Esophagus muscularis mucosa (tissue), 4 donors: ENCODE data around the gene RBBP6. TPM values are rescaled to one million over a fixed set of nuclear protein-coding genes. Genes with fewer than 3 reads are reported as not detected.

Source experiments
- DNase-seq: peaks from one replicate; pipeline ENCODE4 v3.0.0-alpha.2; 2017; ENCODE audit errors: extremely low spot score
- H3K27ac ChIP-seq, 4 donors: fragments of 200-600 bp; sonication (generic); replicated peaks in 1 of 4; 1 replicate in 3 of 4; 2 replicates in 1 of 4; pipeline ENCODE4 v1.5.1; 2016 to 2019; ENCODE audit warnings: mild to moderate bottlenecking in 1 of 4
- H3K27me3 ChIP-seq, 4 donors: fragments of 200-600 bp; sonication (generic); one replicate each; pipeline versions ENCODE4 v1.5.1 to v1.6.0; 2016 to 2019
- H3K36me3 ChIP-seq, 4 donors: fragments of 200-600 bp; sonication (generic); one replicate each; pipeline ENCODE4 v1.5.1; 2016 to 2019
- H3K4me1 ChIP-seq, 4 donors: fragments of 200-600 bp; sonication (generic); one replicate each; pipeline ENCODE4 v1.5.1; 2016 to 2019
- H3K4me3 ChIP-seq, 4 donors: fragments of 200-600 bp; sonication (generic); 1 replicate in 2 of 4; 2 replicates in 2 of 4; pipeline ENCODE4 v1.5.1; 2016 to 2019; ENCODE audit warnings: mild to moderate bottlenecking in 4 of 4, moderate library complexity in 1 of 4
- H3K9me3 ChIP-seq, 4 donors: fragments of 200-600 bp; sonication (generic); 1 replicate in 3 of 4; 2 replicates in 1 of 4; pipeline ENCODE4 v1.5.1; 2016 to 2019
- EP300 ChIP-seq: sonication (generic); formaldehyde crosslinking; IDR thresholded peaks from one replicate; pipeline ENCODE4 v1.6.1; 2017; ENCODE audit warnings: antibody characterized with exemption
- POLR2A ChIP-seq: fragments of 450-650 bp; IDR thresholded peaks from one replicate; pipeline ENCODE4 v1.6.1; 2017; ENCODE audit warnings: antibody characterized with exemption, moderate library complexity, mild to moderate bottlenecking, low read depth
- POLR2AphosphoS5 ChIP-seq, 2 donors: sonication (generic); formaldehyde crosslinking; IDR thresholded peaks; one replicate each; pipeline ENCODE4 v1.6.1; 2017; ENCODE audit warnings: antibody characterized with exemption in 2 of 2
- WGBS: methylation state at CpG from one replicate; pipeline ENCODE4 v1.1.5; 2018; 5-methylcytosine and 5-hydroxymethylcytosine counted together
- intact Hi-C: fragments of 100-400 bp; cut with DNase I; formaldehyde crosslinking; loops from one replicate; pipeline ENCODE4 v1.15.1; 2023
- total RNA-seq, 4 donors: library from RNA; depleted of rRNA; stranded (reverse); fragments of >200 nt; gene quantifications; one replicate each; pipeline versions ENCODE4 v1.1.0 to v1.2.1, GENCODE V29; 2016
- TF ChIP-seq, protein P1 (sequence below), 3 experiments: fragments of 200-600 bp in 2 of 3; fragments of 450-650 bp in 1 of 3; sonication (generic) in 2 of 3; IDR thresholded peaks; one replicate each; pipeline ENCODE4 v1.5.1; 2017 to 2019; ENCODE audit warnings: antibody characterized with exemption in 3 of 3, mild to moderate bottlenecking in 2 of 3, moderate library complexity in 1 of 3

Gene RBBP6
- total RNA-seq, 4 donors from 2014 or later, result 45.7 to 89.0 (median 53.1) TPM

DNA sequence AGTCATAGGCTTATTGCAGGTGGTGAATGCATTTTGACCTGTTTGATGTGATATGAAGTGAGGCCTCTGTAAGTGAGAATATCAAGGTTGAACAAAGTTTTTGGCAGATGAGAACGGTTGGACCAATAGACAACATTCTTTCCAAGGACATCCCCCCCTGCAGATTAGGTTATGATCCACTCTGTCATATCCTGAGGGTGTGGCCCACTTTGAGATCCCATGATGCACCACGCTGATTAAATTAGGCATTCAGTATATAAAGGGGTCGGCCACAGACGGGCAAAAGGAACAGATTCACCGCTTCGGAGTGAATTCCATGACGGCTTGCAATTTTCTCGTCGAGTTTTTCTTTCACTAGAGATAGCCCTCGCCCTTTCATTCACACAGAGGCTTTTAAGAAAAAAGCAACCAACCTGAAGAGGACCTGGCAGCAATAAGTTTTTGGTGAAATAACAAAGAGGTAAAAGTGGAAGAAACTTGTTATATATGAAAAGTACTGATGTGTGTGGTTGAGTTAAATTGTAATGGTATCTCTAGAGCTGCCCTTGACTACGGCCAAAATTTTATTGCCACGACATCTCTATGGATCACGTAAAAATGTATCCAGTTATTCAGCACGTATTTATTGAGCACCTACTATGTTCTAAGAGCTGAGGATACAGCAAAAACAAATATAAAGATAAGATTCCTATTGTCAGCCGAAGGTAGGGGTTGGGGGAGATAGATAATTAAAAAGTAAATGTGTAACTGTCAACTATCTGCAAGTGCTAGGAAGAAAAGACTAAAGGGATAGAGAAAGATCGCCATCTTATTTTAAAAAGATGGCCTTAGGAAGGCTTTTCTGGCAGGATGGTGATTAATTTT lies 1.7 kb upstream of the RBBP6 start:
- 80% methylated on average over 16 of the region's 16 CpGs for WGBS
- H3K4me3 ChIP-seq, result no peak overlapping the region

DNA sequence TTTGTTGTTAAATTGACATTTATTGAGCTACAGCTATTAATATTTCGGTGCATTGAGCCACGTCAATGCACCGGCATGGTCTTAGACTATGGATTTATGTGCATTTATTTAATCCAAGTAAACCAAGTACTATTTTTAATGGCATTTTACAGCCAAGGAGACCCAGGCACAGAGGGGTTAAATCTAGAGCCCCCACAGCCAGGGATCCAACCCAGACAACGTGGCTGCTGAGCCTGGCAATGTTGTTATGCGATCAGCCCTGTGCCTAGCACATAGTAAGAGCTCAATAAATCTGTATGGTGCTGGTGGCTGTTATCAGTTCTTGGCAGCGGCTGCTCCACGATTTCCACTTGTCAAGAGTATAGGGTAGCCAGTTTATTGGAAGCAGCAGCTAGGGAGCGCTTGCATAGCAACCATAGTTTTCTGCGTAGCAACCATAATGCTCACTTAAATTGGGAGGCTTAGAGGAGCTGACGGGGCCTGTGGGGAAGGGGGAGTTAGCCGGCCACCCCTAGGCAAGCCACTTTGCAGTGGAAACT lies 541 bp upstream of the RBBP6 start:
- WGBS, result 22% methylated on average over 11 of the region's 11 CpGs
- Histone ChIP-seq H3K36me3 (no peaks in the 10 kb centered on the region), H3K27ac (peak overlapping the region; percentile 94 to 100 (median 99)), H3K9me3 (no peaks in the 10 kb centered on the region), H3K27me3 (no peaks in the 10 kb centered on the region), H3K4me3 (peak overlapping the region; percentile 70 to 91 (median 88)), H3K4me1 (peaks cover 15 to 31% (median 29%) of the 10 kb centered on the region in 4 donors)
- TF ChIP-seq, protein P1, sequence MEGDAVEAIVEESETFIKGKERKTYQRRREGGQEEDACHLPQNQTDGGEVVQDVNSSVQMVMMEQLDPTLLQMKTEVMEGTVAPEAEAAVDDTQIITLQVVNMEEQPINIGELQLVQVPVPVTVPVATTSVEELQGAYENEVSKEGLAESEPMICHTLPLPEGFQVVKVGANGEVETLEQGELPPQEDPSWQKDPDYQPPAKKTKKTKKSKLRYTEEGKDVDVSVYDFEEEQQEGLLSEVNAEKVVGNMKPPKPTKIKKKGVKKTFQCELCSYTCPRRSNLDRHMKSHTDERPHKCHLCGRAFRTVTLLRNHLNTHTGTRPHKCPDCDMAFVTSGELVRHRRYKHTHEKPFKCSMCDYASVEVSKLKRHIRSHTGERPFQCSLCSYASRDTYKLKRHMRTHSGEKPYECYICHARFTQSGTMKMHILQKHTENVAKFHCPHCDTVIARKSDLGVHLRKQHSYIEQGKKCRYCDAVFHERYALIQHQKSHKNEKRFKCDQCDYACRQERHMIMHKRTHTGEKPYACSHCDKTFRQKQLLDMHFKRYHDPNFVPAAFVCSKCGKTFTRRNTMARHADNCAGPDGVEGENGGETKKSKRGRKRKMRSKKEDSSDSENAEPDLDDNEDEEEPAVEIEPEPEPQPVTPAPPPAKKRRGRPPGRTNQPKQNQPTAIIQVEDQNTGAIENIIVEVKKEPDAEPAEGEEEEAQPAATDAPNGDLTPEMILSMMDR (IDR thresholded peaks at IDR 0.05), result no peak
- TF ChIP-seq POLR2A, result no peak
- TF ChIP-seq EP300, result no peak
- TF ChIP-seq POLR2AphosphoS5 (IDR thresholded peaks at IDR 0.05), result no peak
- intact Hi-C loops, result no loop called here
- DNase-seq, result no peak

More for the DNA sequence above, 1.7 kb upstream of the RBBP6 start:
- Histone ChIP-seq H3K27ac (no peak overlapping the region), H3K4me1 (peaks cover 5 to 20% (median 18%) of the 10 kb centered on the region in 4 donors), H3K36me3 (no peaks in the 10 kb centered on the region), H3K9me3 (no peaks in the 10 kb centered on the region), H3K27me3 (no peaks in the 10 kb centered on the region)
- no peak for DNase-seq
- intact Hi-C loops, result no loop called here
- TF ChIP-seq POLR2AphosphoS5 (IDR thresholded peaks at IDR 0.05), result no peak

DNA sequence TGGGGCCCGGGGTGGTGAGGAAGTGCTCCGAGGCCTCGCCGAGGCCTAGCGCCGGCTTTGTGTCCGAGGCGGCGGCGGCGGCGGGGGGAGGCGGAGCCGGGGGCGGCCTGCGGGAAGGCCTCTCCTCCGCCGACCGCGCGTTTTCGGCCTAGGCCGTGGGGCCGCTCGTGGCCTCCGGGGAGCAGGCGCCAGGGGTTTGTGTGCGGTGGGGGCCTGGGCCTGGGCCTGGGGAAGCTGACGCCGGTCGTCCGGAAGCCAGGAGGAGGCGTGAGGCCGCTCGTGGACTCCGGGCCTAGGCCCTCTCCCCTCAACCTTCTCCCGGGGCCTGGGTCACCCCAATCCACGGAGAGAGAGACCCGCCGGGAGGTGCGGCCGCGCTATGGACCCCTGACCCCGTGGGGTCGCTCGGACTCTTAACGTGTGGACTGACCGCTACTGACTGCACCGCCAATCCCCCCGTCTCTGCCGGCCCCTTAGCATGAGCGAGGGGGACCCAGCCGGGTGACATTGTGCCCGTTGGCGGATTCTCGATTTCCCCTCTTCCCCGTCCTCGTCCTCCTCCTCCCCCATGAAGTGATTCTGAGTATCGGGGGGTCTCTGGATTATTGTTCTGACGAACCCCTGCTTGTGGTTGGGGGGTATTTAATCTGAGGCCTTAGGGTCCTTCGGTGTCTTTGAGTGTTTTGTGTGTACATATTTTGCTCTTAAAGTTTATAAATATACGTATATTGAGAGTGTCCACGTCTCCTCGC lies 660 bp downstream of the RBBP6 start:
- no peaks in the 10 kb centered on the region for H3K27me3 ChIP-seq
- WGBS, result 0% methylated on average over 21 of the region's 64 CpGs
- peak overlapping the region; percentile 94 to 100 (median 99) for H3K27ac ChIP-seq
- intact Hi-C loops, result no loop called here
- peak overlapping the region; percentile 70 to 91 (median 88) for H3K4me3 ChIP-seq
- TF ChIP-seq, protein P1 (IDR thresholded peaks at IDR 0.05), result no peak
- no peak for TF ChIP-seq POLR2AphosphoS5 (IDR thresholded peaks at IDR 0.05)
- TF ChIP-seq EP300, result no peak
- TF ChIP-seq POLR2A, result no peak
- no peaks in the 10 kb centered on the region for H3K36me3 ChIP-seq
- H3K9me3 ChIP-seq, result no peaks in the 10 kb centered on the region
- H3K4me1 ChIP-seq, result peaks cover 27 to 43% (median 41%) of the 10 kb centered on the region in 4 donors
- no peak for DNase-seq

DNA sequence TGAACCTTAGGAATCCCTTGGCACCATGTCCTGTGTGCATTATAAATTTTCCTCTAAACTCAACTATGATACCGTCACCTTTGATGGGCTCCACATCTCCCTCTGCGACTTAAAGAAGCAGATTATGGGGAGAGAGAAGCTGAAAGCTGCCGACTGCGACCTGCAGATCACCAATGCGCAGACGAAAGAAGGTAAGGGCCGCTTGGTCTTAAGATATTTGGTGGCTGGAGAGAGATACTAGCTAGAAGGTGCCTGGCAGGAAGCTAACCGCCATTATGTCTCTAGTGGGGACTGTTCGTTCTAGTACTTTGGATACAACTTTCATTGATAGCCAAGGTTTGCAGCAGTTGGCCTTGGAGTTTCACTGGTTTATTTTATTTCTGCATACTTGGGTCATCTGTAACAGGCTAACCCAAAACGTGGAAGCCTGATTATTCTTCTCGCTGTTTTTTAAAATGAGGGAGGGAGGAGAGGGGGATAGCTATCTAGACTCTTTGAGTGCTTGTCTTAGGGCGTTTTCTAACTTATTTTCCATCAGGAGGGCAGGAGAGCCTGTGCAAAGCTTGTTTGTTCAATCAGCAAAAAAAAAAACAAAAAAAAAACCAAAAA lies 1.3 kb downstream of the RBBP6 start:
- no peaks in the 10 kb centered on the region for H3K36me3 ChIP-seq
- DNase-seq, result no peak
- H3K27me3 ChIP-seq, result no peaks in the 10 kb centered on the region
- H3K27ac ChIP-seq, result peak overlapping the region; percentile 94 to 100 (median 99)
- peak overlapping the region; percentile 70 to 91 (median 88) for H3K4me3 ChIP-seq
- no peaks in the 10 kb centered on the region for H3K9me3 ChIP-seq
- TF ChIP-seq POLR2AphosphoS5 (IDR thresholded peaks at IDR 0.05) (peak in 1 of 2 donors; percentile 10), POLR2A (no peak)
- peaks cover 34 to 50% (median 47%) of the 10 kb centered on the region in 4 donors for H3K4me1 ChIP-seq
- intact Hi-C loops, result no loop called here
- WGBS, result 1% methylated on average over 12 of the region's 12 CpGs

DNA sequence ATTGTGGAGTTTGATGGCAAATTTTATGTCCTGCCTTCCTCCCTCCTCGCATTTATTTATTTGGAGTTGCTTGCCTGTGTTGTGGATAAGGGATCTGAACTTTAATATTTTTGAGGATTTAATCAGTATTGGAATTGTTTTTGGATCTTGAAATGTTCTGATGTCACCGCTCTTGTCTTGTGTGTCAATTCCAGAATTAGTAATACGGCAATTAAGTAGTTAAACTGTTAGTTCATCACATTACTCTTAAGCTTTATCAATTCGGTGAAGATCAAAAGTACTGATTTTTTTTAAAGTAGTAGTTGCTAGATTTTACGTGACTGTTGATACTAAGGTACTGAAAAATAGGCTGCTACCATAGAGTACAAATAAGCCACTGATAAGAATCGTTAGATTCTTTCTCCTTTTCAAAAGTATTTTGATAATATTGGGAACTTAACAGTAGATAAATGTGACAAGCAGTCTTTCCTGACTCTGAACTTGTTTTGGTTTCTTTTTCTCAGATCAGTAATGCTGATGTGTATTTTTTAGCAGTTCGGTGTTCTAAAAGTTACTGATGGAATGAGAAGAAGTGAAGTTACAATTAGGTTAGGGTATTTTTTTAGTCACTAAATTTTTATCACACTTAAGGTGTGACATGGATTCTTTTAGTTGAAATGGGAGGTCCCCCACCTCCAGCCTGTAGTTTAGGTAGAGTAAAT lies 2.0 kb downstream of the RBBP6 start:
- TF ChIP-seq POLR2A (no peak), EP300 (no peak), POLR2AphosphoS5 (IDR thresholded peaks at IDR 0.05) (no peak)
- TF ChIP-seq, protein P1 (IDR thresholded peaks at IDR 0.05), result no peak
- peak overlapping the region; percentile 70 to 91 (median 88) for H3K4me3 ChIP-seq
- H3K9me3 ChIP-seq, result no peaks in the 10 kb centered on the region
- H3K27me3 ChIP-seq, result no peaks in the 10 kb centered on the region
- DNase-seq, result no peak
- peak overlapping the region; percentile 94 to 100 (median 99) for H3K27ac ChIP-seq
- H3K4me1 ChIP-seq, result peaks cover 35 to 57% (median 53%) of the 10 kb centered on the region in 4 donors
- intact Hi-C loops, result no loop called here
- peaks cover 0 to 5% (median under 1%) of the 10 kb centered on the region in 4 donors for H3K36me3 ChIP-seq
- WGBS, result 4% methylated on average over 7 of the region's 7 CpGs
